WTC11 (cell line): ENCODE data around the gene ASIC1. TPM values are rescaled to one million over a fixed set of nuclear protein-coding genes. Genes with fewer than 3 reads are reported as not detected.

ENCODE experiments used
- ATAC-seq: fragments of 200-7000 bp; cut with Tn5 transposase; 2 replicates; pipeline ENCODE4 v1.10.0; 2021; ENCODE audit warnings: mild to moderate bottlenecking, moderate library complexity
- CTCF ChIA-PET: fragments of 300-600 bp; sonication (Branson Sonifier 250); formaldehyde crosslinking; loops from one replicate; lab custom pipeline; 2021; ENCODE audit warnings: antibody characterized with exemption; lab: Charles Lee
- POLR2A ChIA-PET: fragments of 350-600 bp; sonication (Branson Sonifier 250); formaldehyde crosslinking; loops from one replicate; lab custom pipeline; 2021; ENCODE audit warnings: antibody characterized with exemption; lab: Charles Lee
- DNase-seq: peaks from one replicate; pipeline ENCODE4 v3.0.0; 2021; ENCODE audit warnings: low spot score
- H3K27ac Mint-ChIP-seq: 2 replicates; pipeline ENCODE4 v1.8.0; 2021; ENCODE audit warnings: mixed read lengths
- H3K27me3 Mint-ChIP-seq: 2 replicates; pipeline ENCODE4 v1.8.0; 2021; ENCODE audit warnings: low read depth, mild to moderate bottlenecking, moderate library complexity, mixed read lengths
- H3K36me3 Mint-ChIP-seq: 2 replicates; pipeline ENCODE4 v1.8.0; 2021; ENCODE audit warnings: mixed read lengths
- H3K4me1 Mint-ChIP-seq: 2 replicates; pipeline ENCODE4 v1.8.0; 2022; ENCODE audit warnings: mixed read lengths
- H3K4me3 Mint-ChIP-seq: 2 replicates; pipeline ENCODE4 v1.8.0; 2021; ENCODE audit warnings: mild to moderate bottlenecking, moderate library complexity, mixed read lengths
- H3K9me3 Mint-ChIP-seq: 2 replicates; pipeline ENCODE4 v1.8.0; 2021; ENCODE audit warnings: mixed read lengths
- AR ChIP-seq: fragments of 250-450 bp; sonication (Bioruptor Pico); IDR thresholded peaks from 2 replicates; pipeline ENCODE4 v1.9.0; 2021; ENCODE audit warnings: mild to moderate bottlenecking
- ARID4B ChIP-seq: sonication (generic); formaldehyde crosslinking; IDR thresholded peaks from 2 replicates; pipeline ENCODE4 v1.8.0; 2023; ENCODE audit warnings: missing genetic modification reagents, mild to moderate bottlenecking, borderline replicate concordance
- ATF3 ChIP-seq: sonication (generic); formaldehyde crosslinking; conservative IDR thresholded peaks from 2 replicates; pipeline ENCODE4 v1.8.1; 2022; ENCODE audit warnings: mild to moderate bottlenecking, missing genetic modification reagents
- E2F1 ChIP-seq: sonication (generic); formaldehyde crosslinking; IDR thresholded peaks from 2 replicates; pipeline ENCODE4 v1.8.0; 2022; ENCODE audit warnings: mild to moderate bottlenecking, missing genetic modification reagents
- EMX1 ChIP-seq: fragments of 250-450 bp; sonication (Bioruptor Pico); IDR thresholded peaks from 2 replicates; pipeline ENCODE4 v1.8.0; 2021; ENCODE audit warnings: mild to moderate bottlenecking
- ESRRA ChIP-seq: sonication (generic); formaldehyde crosslinking; IDR thresholded peaks from 2 replicates; pipeline ENCODE4 v1.8.1; 2022; ENCODE audit warnings: mild to moderate bottlenecking, missing genetic modification reagents, borderline replicate concordance
- ETV6 ChIP-seq: sonication (generic); formaldehyde crosslinking; IDR thresholded peaks from 2 replicates; pipeline ENCODE4 v1.8.1; 2022; ENCODE audit warnings: mild to moderate bottlenecking, missing genetic modification reagents
- FOXK1 ChIP-seq: sonication (generic); formaldehyde crosslinking; IDR thresholded peaks from 2 replicates; pipeline ENCODE4 v1.8.0; 2022; ENCODE audit warnings: mild to moderate bottlenecking, moderate library complexity, missing genetic modification reagents
- GRHL2 ChIP-seq: fragments of 250-450 bp; sonication (Bioruptor Pico); IDR thresholded peaks from 2 replicates; pipeline ENCODE4 v1.8.0; 2022; ENCODE audit warnings: mild to moderate bottlenecking, moderate library complexity; ENCODE audit not compliant: insufficient replicate concordance, severe bottlenecking
- HMGA2 ChIP-seq: fragments of 250-450 bp; sonication (Bioruptor Pico); IDR thresholded peaks from 2 replicates; pipeline ENCODE4 v1.4.0; 2021; ENCODE audit warnings: mild to moderate bottlenecking, moderate library complexity
- HMGXB4 ChIP-seq: sonication (generic); formaldehyde crosslinking; IDR thresholded peaks from 2 replicates; pipeline ENCODE4 v1.8.1; 2023; ENCODE audit warnings: mild to moderate bottlenecking, moderate library complexity, missing genetic modification reagents
- JAZF1 ChIP-seq: fragments of 250-450 bp; sonication (Bioruptor Pico); IDR thresholded peaks from 2 replicates; pipeline ENCODE4 v1.9.0; 2021; ENCODE audit warnings: moderate library complexity, mild to moderate bottlenecking, inconsistent platforms
- KAT7 ChIP-seq: sonication (generic); formaldehyde crosslinking; IDR thresholded peaks from 2 replicates; pipeline ENCODE4 v1.8.1; 2023; ENCODE audit warnings: missing genetic modification reagents, mild to moderate bottlenecking, borderline replicate concordance
- MYBL2 ChIP-seq: sonication (generic); formaldehyde crosslinking; IDR thresholded peaks from 2 replicates; pipeline ENCODE4 v1.8.1; 2023; ENCODE audit warnings: mild to moderate bottlenecking, moderate library complexity, missing genetic modification reagents
- TEAD4 ChIP-seq: sonication (generic); formaldehyde crosslinking; IDR thresholded peaks from 2 replicates; pipeline ENCODE4 v1.8.0; 2022; ENCODE audit warnings: mild to moderate bottlenecking, missing genetic modification reagents
- TP53 ChIP-seq: sonication (generic); formaldehyde crosslinking; IDR thresholded peaks from 2 replicates; pipeline ENCODE4 v1.8.1; 2023; ENCODE audit warnings: mild to moderate bottlenecking, missing genetic modification reagents
- USF1 ChIP-seq: sonication (generic); formaldehyde crosslinking; IDR thresholded peaks from 2 replicates; pipeline ENCODE4 v1.8.0; 2022; ENCODE audit warnings: mild to moderate bottlenecking, missing genetic modification reagents
- ZBTB21 ChIP-seq: sonication (generic); formaldehyde crosslinking; IDR thresholded peaks from 2 replicates; pipeline ENCODE4 v1.8.1; 2023; ENCODE audit warnings: mild to moderate bottlenecking, missing genetic modification reagents, borderline replicate concordance
- ZMAT4 ChIP-seq: fragments of 250-450 bp; sonication (Bioruptor Pico); IDR thresholded peaks from 2 replicates; pipeline ENCODE4 v1.9.0; 2021; ENCODE audit warnings: mild to moderate bottlenecking
- ZNF671 ChIP-seq: fragments of 250-450 bp; sonication (Bioruptor Pico); IDR thresholded peaks from 2 replicates; pipeline ENCODE4 v1.8.0; 2021; ENCODE audit warnings: mild to moderate bottlenecking
- total RNA-seq: library from RNA; stranded (reverse); gene quantifications from 3 replicates; pipeline ENCODE4 v1.2.3, GENCODE V29; 2021

Gene ASIC1
- total RNA-seq, 1 experiment from 2014 or later: 4.9 TPM

GRCh38 chr12:50123203-50123602, 65.8 kb downstream of the ASIC1 start:
- ATAC-seq (no peak), DNase-seq (no peak)
- no peak overlapping the region for H3K4me3 Mint-ChIP-seq
- TF ChIP-seq USF1 (no peak), ZBTB21 (CRISPR knock-in tag) (no peak), JAZF1 (CRISPR knock-in tag) (no peak), E2F1 (CRISPR knock-in tag) (no peak), GRHL2 (no peak), TP53 (CRISPR knock-in tag) (no peak), HMGXB4 (CRISPR knock-in tag) (no peak), MYBL2 (CRISPR knock-in tag) (no peak), ETV6 (no peak), TEAD4 (CRISPR knock-in tag) (no peak), HMGA2 (CRISPR knock-in tag) (no peak), ESRRA (CRISPR knock-in tag) (no peak), ZMAT4 (CRISPR knock-in tag) (no peak), AR (CRISPR knock-in tag) (no peak), ARID4B (CRISPR knock-in tag) (no peak), EMX1 (CRISPR knock-in tag) (no peak), KAT7 (CRISPR knock-in tag) (no peak), ATF3 (CRISPR knock-in tag) (no peak), FOXK1 (CRISPR knock-in tag) (no peak), ZNF671 (no peak)
- ChIA-PET POLR2A (no interaction called here), CTCF (interaction anchor here (1.6 kb wide), 1 partner anchor 12 kb away, joined by 6 read pairs; the partner anchor contains the start of gene COX14)
- H3K27ac Mint-ChIP-seq: 0 out of 2 replicates have a peak overlapping the region, but pooled peaks have one; percentile 34
- no peaks in the 10 kb centered on the region for H3K9me3 Mint-ChIP-seq
- H3K27me3 Mint-ChIP-seq: no peaks in the 10 kb centered on the region
- H3K36me3 Mint-ChIP-seq: no peaks in the 10 kb centered on the region
- no peaks in the 10 kb centered on the region for H3K4me1 Mint-ChIP-seq
